IMR-90 (cell line): ENCODE measurements around the gene EPC2.

Source experiments
- MAZ ChIP-seq: IDR thresholded peaks from 2 replicates; pipeline ENCODE4 v1.6.1; 2012; ENCODE audit warnings: low read depth, mild to moderate bottlenecking, low read length, improper control_type of control experiment, moderate library complexity, borderline replicate concordance
- NFE2L2 ChIP-seq: fragments of 150-350 bp; IDR thresholded peaks from 2 replicates; pipeline ENCODE4 v1.6.1; 2016; ENCODE audit warnings: low read depth, mild to moderate bottlenecking, low read length
- POLR2A ChIP-seq: IDR thresholded peaks from 2 replicates; pipeline ENCODE4 v1.6.1; 2012; ENCODE audit warnings: mild to moderate bottlenecking, low read depth, low read length
- RAD21 ChIP-seq: IDR thresholded peaks from 2 replicates; pipeline ENCODE4 v1.6.1; 2012; ENCODE audit warnings: low read length, improper control_type of control experiment
- TF ChIP-seq, protein P1 (sequence below): conservative IDR thresholded peaks from 2 replicates; pipeline ENCODE4 v1.5.1; 2012; ENCODE audit warnings: mild to moderate bottlenecking, low read depth, low read length, improper control_type of control experiment

DNA sequence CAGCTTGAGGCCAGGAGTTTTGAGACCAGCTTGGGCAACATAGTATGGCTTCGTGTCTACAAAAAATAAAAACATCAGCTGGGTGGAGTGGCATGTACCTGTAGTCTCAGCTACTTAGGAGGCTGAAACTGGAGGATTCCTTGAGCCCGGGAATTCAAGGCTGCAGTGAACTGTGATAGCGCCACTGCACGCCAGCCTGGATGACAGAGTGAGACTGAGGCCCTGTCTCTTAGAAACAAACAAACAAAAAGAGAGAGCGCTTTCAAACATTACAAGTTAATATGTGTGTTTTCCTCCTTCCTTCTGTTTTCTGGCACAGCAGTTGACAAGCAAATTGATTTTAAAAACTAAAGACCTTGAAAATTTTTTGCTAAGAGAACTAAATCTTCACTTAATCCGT lies 9.9 kb downstream of the EPC2 start:
- TF ChIP-seq NFE2L2 = no peak
- TF ChIP-seq, protein P1, sequence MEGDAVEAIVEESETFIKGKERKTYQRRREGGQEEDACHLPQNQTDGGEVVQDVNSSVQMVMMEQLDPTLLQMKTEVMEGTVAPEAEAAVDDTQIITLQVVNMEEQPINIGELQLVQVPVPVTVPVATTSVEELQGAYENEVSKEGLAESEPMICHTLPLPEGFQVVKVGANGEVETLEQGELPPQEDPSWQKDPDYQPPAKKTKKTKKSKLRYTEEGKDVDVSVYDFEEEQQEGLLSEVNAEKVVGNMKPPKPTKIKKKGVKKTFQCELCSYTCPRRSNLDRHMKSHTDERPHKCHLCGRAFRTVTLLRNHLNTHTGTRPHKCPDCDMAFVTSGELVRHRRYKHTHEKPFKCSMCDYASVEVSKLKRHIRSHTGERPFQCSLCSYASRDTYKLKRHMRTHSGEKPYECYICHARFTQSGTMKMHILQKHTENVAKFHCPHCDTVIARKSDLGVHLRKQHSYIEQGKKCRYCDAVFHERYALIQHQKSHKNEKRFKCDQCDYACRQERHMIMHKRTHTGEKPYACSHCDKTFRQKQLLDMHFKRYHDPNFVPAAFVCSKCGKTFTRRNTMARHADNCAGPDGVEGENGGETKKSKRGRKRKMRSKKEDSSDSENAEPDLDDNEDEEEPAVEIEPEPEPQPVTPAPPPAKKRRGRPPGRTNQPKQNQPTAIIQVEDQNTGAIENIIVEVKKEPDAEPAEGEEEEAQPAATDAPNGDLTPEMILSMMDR = no peak
- no peak for TF ChIP-seq MAZ
- TF ChIP-seq POLR2A = no peak
- no peak for TF ChIP-seq RAD21
